Neural progenitor cell (in vitro differentiated cells): ENCODE measurements around the gene TET2.

ENCODE experiments used
- CTCF ChIP-seq: fragments of 200-600 bp; sonication (generic); IDR thresholded peaks from 2 replicates; pipeline ENCODE4 v1.5.1; 2017; ENCODE audit warnings: antibody characterized with exemption, mild to moderate bottlenecking
- EZH2 ChIP-seq: fragments of 200-600 bp; sonication (generic); IDR thresholded peaks from 2 replicates; pipeline ENCODE4 v1.6.1; 2017; ENCODE audit warnings: antibody characterized with exemption, mild to moderate bottlenecking, moderate library complexity
- EZH2phosphoT487 ChIP-seq: fragments of 200-600 bp; sonication (generic); IDR thresholded peaks from 2 replicates; pipeline ENCODE4 v1.6.1; 2017; ENCODE audit warnings: antibody characterized with exemption

DNA sequence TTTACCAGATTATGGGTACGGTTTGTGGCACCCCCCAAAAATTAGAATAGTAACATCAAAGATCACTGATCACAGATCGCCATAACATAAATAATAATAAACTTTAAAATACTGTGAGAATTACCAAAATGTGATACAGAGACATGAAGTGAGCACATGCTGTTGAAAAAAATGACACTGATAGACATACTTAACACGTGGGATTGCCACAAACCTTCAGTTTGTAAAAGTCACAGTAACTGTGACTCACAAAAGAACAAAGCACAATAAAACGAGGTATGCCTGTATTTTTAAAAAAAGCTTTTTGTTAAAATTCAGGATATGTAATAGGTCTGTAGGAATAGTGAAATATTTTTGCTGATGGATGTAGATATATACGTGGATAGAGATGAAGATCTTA, 93.4 kb downstream of the TET2 start:
- TF ChIP-seq EZH2phosphoT487 = no peak
- TF ChIP-seq EZH2 = no peak
- no peak for TF ChIP-seq CTCF
